Activated T-cell treated with anti-CD3 and anti-CD28 coated beads, Interleukin-2, amount 50 U/mL, for 72 hours (primary cell): Measurements from ENCODE around the gene COQ2. TPM values are rescaled to one million over a fixed set of nuclear protein-coding genes. Genes with fewer than 3 reads are reported as not detected.
"Not testable (repeated sequence)": the region's sequence is repeated elsewhere in the genome, so short reads cannot be mapped to it uniquely, and the experiment has no call there.

Source experiments
- ATAC-seq, 2 donors: fragments of 150-1000 bp; cut with Tn5 transposase; replicated peaks in 1 of 2; 2 replicates each; pipeline ENCODE4 v1.10.0; 2021; ENCODE audit warnings: moderate library complexity in 2 of 2, mild to moderate bottlenecking in 1 of 2
- DNase-seq, 2 donors: peaks; one replicate each; pipeline ENCODE4 v3.0.0; 2021 to 2022; ENCODE audit warnings: mixed read lengths in 1 of 2
- H3K27ac Mint-ChIP-seq: one replicate; pipeline ENCODE4 v1.8.0; 2022; ENCODE audit warnings: mild to moderate bottlenecking, moderate library complexity, mixed read lengths
- H3K27me3 Mint-ChIP-seq: one replicate; pipeline ENCODE4 v1.8.0; 2022; ENCODE audit warnings: low read depth, mixed read lengths
- H3K36me3 Mint-ChIP-seq, 2 donors: one replicate each; pipeline ENCODE4 v1.8.0; 2022; ENCODE audit warnings: mixed read lengths in 2 of 2, mild to moderate bottlenecking in 1 of 2; ENCODE audit not compliant: insufficient read depth in 2 of 2
- H3K4me1 Mint-ChIP-seq: one replicate; pipeline ENCODE4 v1.8.0; 2022; ENCODE audit warnings: low read depth, mixed read lengths
- H3K4me3 Mint-ChIP-seq, 2 donors: one replicate each; pipeline ENCODE4 v1.8.0; 2022; ENCODE audit warnings: mild to moderate bottlenecking in 2 of 2, mixed read lengths in 2 of 2, moderate library complexity in 2 of 2
- H3K9me3 Mint-ChIP-seq, 2 donors: one replicate each; pipeline ENCODE4 v1.8.0; 2022; ENCODE audit warnings: mixed read lengths in 2 of 2
- total RNA-seq, 2 donors: library from RNA; stranded (reverse); gene quantifications; one replicate each; pipeline ENCODE4 v1.2.3, GENCODE V29; 2022

COQ2 gene
- total RNA-seq, 2 donors from 2014 or later, result 15.9 to 19.4 TPM

DNA sequence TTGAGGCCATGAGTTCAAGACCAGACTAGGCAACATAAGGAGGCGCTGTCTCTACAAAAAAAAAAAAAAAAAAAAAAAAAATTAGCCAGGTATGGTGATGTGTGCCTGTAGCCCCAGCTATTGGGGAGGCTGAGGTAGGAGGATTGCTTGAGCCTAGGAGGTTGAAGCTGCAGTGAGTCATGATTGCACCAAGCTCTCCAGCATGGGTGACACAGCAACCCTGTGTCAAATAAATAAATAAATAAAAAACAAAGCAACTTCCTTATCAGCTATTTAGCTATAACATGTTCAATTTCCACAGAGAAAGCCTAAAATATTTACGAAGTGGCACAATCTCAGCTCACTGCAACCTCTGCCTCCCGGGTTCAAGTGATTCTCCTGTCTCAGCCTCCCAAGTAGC lies 10.7 kb downstream of the COQ2 start:
- not testable (repeated sequence) for H3K4me1 Mint-ChIP-seq, H3K4me3 Mint-ChIP-seq, H3K9me3 Mint-ChIP-seq, H3K27me3 Mint-ChIP-seq, DNase-seq, H3K27ac Mint-ChIP-seq, ATAC-seq
- H3K36me3 Mint-ChIP-seq, result peaks cover 2 to 15% of the 10 kb centered on the region in 2 donors

GRCh38 chr4:83272900-83273299 lies 11.7 kb downstream of the COQ2 start:
- no peaks in the 10 kb centered on the region for H3K27me3 Mint-ChIP-seq
- H3K36me3 Mint-ChIP-seq, result peaks cover 2 to 19% of the 10 kb centered on the region in 2 donors
- no peak for DNase-seq
- H3K9me3 Mint-ChIP-seq, result no peaks in the 10 kb centered on the region
- H3K27ac Mint-ChIP-seq, result no peak overlapping the region
- H3K4me3 Mint-ChIP-seq, result peak overlapping the region in 1 of 2 donors; percentile 4
- peak; percentile 57 to 66 for ATAC-seq
- peaks cover 18% of the 10 kb centered on the region for H3K4me1 Mint-ChIP-seq

DNA sequence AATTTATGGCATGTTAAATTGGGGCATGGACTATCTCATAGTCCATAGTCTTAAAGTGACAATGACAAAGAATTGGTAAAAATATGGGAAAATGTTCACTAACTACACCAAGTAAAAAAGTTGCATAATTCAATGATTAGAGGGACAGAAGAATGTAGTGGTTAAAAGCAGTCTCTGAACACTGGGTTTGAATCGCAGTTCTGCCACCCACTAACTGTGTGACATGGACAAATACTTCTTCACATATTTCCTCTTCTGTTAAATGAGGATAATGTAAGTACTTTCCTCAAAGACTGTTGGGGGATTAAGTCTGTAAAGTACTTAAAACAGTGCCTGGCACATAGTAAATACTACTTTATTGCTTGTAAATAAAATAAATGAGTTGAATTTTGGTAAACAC lies 15.3 kb downstream of the COQ2 start:
- Mint-ChIP-seq H3K9me3 (no peaks in the 10 kb centered on the region), H3K4me1 (peaks cover 26% of the 10 kb centered on the region), H3K27ac (no peak overlapping the region), H3K4me3 (no peak overlapping the region), H3K36me3 (peaks cover 2 to 5% of the 10 kb centered on the region in 2 donors), H3K27me3 (no peaks in the 10 kb centered on the region)
- ATAC-seq (no peak), DNase-seq (no peak)

- Mint-ChIP-seq H3K9me3 (no peaks in the 10 kb centered on the region), H3K4me3 (peak overlapping the region in 1 of 2 donors; percentile 29), H3K27me3 (no peaks in the 10 kb centered on the region), H3K27ac (no peak overlapping the region), H3K4me1 (peaks cover 26% of the 10 kb centered on the region), H3K36me3 (peaks cover 2 to 5% of the 10 kb centered on the region in 2 donors)
- ATAC-seq (no peak), DNase-seq (no peak)
Observed at GRCh38 chr4:83268491-83268890, 16.1 kb downstream of the COQ2 start.

- Mint-ChIP-seq H3K9me3 (no peaks in the 10 kb centered on the region), H3K4me1 (peaks cover 22% of the 10 kb centered on the region), H3K4me3 (peak overlapping the region in 1 of 2 donors; percentile 35), H3K27ac (no peak overlapping the region), H3K36me3 (peaks cover 2 to 5% of the 10 kb centered on the region in 2 donors), H3K27me3 (no peaks in the 10 kb centered on the region)
- DNase-seq, result no peak
- peak; percentile 60 to 79 for ATAC-seq
Observed at GRCh38 chr4:83267830-83268475, 16.6 kb downstream of the COQ2 start.

GRCh38 chr4:83267121-83267829 lies 17.3 kb downstream of the COQ2 start:
- Mint-ChIP-seq H3K4me1 (peaks cover 17% of the 10 kb centered on the region), H3K9me3 (no peaks in the 10 kb centered on the region), H3K27ac (no peak overlapping the region), H3K27me3 (no peaks in the 10 kb centered on the region), H3K36me3 (peaks cover 2 to 6% of the 10 kb centered on the region in 2 donors), H3K4me3 (peak overlapping the region in 1 of 2 donors; percentile 35)
- DNase-seq (no peak), ATAC-seq (peak; percentile 24 to 49)

- H3K36me3 Mint-ChIP-seq, result peaks cover 2 to 6% of the 10 kb centered on the region in 2 donors
- H3K4me1 Mint-ChIP-seq, result peaks cover 17% of the 10 kb centered on the region
- H3K27me3 Mint-ChIP-seq, result no peaks in the 10 kb centered on the region
- H3K4me3 Mint-ChIP-seq, result peak overlapping the region in 1 of 2 donors; percentile 16
- DNase-seq, result no peak
- H3K27ac Mint-ChIP-seq, result no peak overlapping the region
- ATAC-seq, result peak; percentile 58 to 60
- H3K9me3 Mint-ChIP-seq, result no peaks in the 10 kb centered on the region
Observed at GRCh38 chr4:83266689-83267088, 17.9 kb downstream of the COQ2 start.

GRCh38 chr4:83263106-83263505 lies 21.5 kb downstream of the COQ2 start:
- Mint-ChIP-seq H3K36me3 (peaks cover 0 to 6% of the 10 kb centered on the region in 2 donors), H3K4me1 (peaks cover 9% of the 10 kb centered on the region), H3K27me3 (no peaks in the 10 kb centered on the region), H3K4me3 (no peak overlapping the region), H3K9me3 (no peaks in the 10 kb centered on the region), H3K27ac (no peak overlapping the region)
- ATAC-seq, result no peak
- DNase-seq, result no peak

DNA sequence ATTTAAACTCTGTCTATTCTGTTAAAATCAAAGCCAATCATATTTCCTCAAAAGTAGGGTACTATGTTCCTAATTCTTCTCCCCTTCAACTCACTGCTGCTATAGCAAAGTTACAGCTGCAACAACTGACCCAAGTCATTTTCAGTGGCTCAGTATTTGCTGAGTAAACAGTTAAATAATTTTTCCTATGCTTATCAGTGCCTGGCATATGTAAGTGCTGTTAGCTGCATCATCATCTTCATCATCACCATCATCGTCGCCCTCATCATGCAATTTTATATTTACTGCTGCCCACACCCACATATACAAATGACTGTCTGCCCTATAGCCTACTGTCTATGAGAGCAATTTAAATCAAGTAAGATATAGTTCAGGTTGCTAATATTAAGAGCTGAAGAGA lies 21.9 kb downstream of the COQ2 start:
- Mint-ChIP-seq H3K27me3 (no peaks in the 10 kb centered on the region), H3K4me1 (peaks cover 5% of the 10 kb centered on the region), H3K27ac (no peak overlapping the region), H3K36me3 (peaks cover 0 to 8% of the 10 kb centered on the region in 2 donors), H3K9me3 (no peaks in the 10 kb centered on the region), H3K4me3 (no peak overlapping the region)
- no peak for DNase-seq
- ATAC-seq, result no peak

DNA sequence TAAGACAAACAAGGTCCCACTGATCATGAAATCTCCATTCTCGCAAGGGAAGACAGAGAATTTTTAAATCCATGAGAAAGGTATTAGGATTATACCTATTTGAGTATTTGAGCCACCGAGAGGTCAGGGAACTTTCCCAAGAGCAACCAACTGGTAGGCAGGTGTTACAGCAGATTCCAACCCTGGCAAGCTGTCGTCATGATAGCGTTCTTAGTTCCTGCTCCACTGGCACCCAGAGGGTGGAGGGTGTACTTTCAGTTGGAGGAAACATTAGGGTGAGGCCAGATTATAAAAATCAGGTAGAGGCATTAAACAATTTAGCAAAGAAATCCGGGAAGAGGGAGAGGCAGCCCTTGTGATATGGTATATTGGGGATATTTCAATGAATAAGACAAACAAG lies 23.3 kb downstream of the COQ2 start:
- Mint-ChIP-seq H3K9me3 (no peaks in the 10 kb centered on the region), H3K4me3 (no peak overlapping the region), H3K4me1 (no peaks in the 10 kb centered on the region), H3K36me3 (peaks cover 0 to 9% of the 10 kb centered on the region in 2 donors), H3K27ac (no peak overlapping the region), H3K27me3 (no peaks in the 10 kb centered on the region)
- DNase-seq, result no peak
- ATAC-seq, result no peak

GRCh38 chr4:83259586-83259985 lies 25.0 kb downstream of the COQ2 start:
- H3K27me3 Mint-ChIP-seq, result no peaks in the 10 kb centered on the region
- no peak overlapping the region for H3K4me3 Mint-ChIP-seq
- H3K27ac Mint-ChIP-seq, result no peak overlapping the region
- no peaks in the 10 kb centered on the region for H3K4me1 Mint-ChIP-seq
- DNase-seq, result no peak
- H3K9me3 Mint-ChIP-seq, result no peaks in the 10 kb centered on the region
- ATAC-seq, result no peak
- peaks cover 0 to 9% of the 10 kb centered on the region in 2 donors for H3K36me3 Mint-ChIP-seq

DNA sequence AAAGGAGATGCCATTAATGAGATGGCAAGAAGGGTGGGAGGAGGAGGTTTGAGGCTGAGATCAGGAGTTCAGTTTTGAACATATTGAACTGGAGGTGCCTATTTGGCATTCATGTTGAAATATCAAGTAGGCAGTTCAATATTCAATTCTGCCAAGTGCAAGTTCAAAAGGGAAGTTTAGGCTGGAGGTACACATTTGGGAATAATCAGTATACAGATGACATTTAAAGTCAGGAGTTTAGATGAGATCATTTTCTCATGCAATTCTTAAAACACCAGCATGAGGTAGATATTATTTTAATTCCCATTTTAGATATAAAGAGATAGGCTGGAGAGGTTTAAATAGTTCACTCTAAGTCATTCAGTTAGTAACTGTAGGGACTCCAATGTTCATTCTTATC lies 26.1 kb downstream of the COQ2 start:
- H3K4me1 Mint-ChIP-seq, result no peaks in the 10 kb centered on the region
- DNase-seq, result no peak
- no peaks in the 10 kb centered on the region for H3K27me3 Mint-ChIP-seq
- H3K36me3 Mint-ChIP-seq, result peaks cover 0 to 9% of the 10 kb centered on the region in 2 donors
- no peak overlapping the region for H3K4me3 Mint-ChIP-seq
- ATAC-seq, result no peak
- no peak overlapping the region for H3K27ac Mint-ChIP-seq
- H3K9me3 Mint-ChIP-seq, result no peaks in the 10 kb centered on the region

DNA sequence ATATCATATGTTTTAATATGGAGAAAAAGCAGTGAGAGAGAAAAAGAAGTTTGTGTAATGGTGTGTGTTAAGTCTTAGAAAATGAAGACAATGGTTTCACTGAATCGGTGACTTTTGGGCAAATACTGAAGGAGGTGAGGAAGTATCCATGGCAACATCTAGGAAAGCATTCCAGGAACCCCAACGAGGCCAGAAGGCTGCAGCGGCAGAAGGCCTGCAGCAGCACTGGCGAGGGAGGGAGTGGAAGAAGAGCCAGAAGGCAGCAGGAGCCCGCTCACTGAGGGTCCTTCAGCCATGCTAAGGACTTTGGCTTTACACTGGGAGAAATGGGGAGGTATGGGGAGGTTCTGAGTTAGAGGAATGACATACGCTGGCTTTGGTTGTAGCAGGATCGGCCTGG lies 26.8 kb downstream of the COQ2 start:
- H3K27me3 Mint-ChIP-seq, result no peaks in the 10 kb centered on the region
- DNase-seq (no peak), ATAC-seq (no peak)
- H3K27ac Mint-ChIP-seq, result no peak overlapping the region
- peaks cover 0 to 9% of the 10 kb centered on the region in 2 donors for H3K36me3 Mint-ChIP-seq
- no peak overlapping the region for H3K4me3 Mint-ChIP-seq
- H3K9me3 Mint-ChIP-seq, result no peaks in the 10 kb centered on the region
- peaks cover under 1% of the 10 kb centered on the region for H3K4me1 Mint-ChIP-seq
